GM23338 (cell line): Measurements from ENCODE around the gene SUPT3H. TPM values are rescaled to one million over a fixed set of nuclear protein-coding genes. Genes with fewer than 3 reads are reported as not detected.

Experiments used
- ATAC-seq: fragments of 200-7000 bp; cut with Tn5 transposase; 3 replicates; pipeline ENCODE4 v1.9.1; 2020
- DNase-seq: peaks from one replicate; pipeline ENCODE4 v3.0.0-alpha.2; 2015; ENCODE audit warnings: low spot score
- H2AFZ ChIP-seq: fragments of 200-600 bp; sonication (generic); 2 replicates; pipeline ENCODE4 v1.8.0; 2016; ENCODE audit warnings: antibody characterized with exemption, mild to moderate bottlenecking, moderate library complexity
- H3F3A ChIP-seq: fragments of 200-600 bp; sonication (generic); replicated peaks from 2 replicates; pipeline ENCODE4 v1.8.0; 2017; ENCODE audit warnings: antibody characterized with exemption, mixed run types, low read depth
- H3K27ac ChIP-seq: fragments of 200-600 bp; sonication (generic); 2 replicates; pipeline ENCODE4 v1.6.1; 2016; ENCODE audit warnings: low read depth
- H3K27me3 ChIP-seq: fragments of 200-600 bp; sonication (generic); 2 replicates; pipeline ENCODE4 v1.8.0; 2016; ENCODE audit warnings: mild to moderate bottlenecking, mixed run types, moderate library complexity; ENCODE audit not compliant: insufficient read depth
- H3K36me3 ChIP-seq: fragments of 200-600 bp; sonication (generic); 2 replicates; pipeline ENCODE4 v1.8.0; 2016; ENCODE audit warnings: mild to moderate bottlenecking; ENCODE audit not compliant: insufficient read depth
- H3K4me1 ChIP-seq: fragments of 200-600 bp; sonication (generic); 2 replicates; pipeline ENCODE4 v1.8.0; 2016; ENCODE audit warnings: mild to moderate bottlenecking, moderate library complexity; ENCODE audit not compliant: insufficient read depth
- H3K4me2 ChIP-seq: fragments of 200-600 bp; sonication (generic); 2 replicates; pipeline ENCODE4 v1.7.1; 2017; ENCODE audit warnings: mixed run types
- H3K4me3 ChIP-seq: fragments of 200-600 bp; sonication (generic); 2 replicates; pipeline ENCODE4 v1.6.1; 2016; ENCODE audit warnings: mixed run types
- H3K79me2 ChIP-seq: fragments of 200-600 bp; sonication (generic); replicated peaks from 2 replicates; pipeline ENCODE4 v1.8.0; 2017; ENCODE audit warnings: mild to moderate bottlenecking; ENCODE audit not compliant: insufficient read depth
- H3K9me2 ChIP-seq: fragments of 200-600 bp; sonication (generic); 2 replicates; pipeline ENCODE4 v1.8.0; 2017; ENCODE audit not compliant: insufficient read depth
- H4K20me1 ChIP-seq: fragments of 200-600 bp; sonication (generic); replicated peaks from 2 replicates; pipeline ENCODE4 v1.8.0; 2017; ENCODE audit warnings: mild to moderate bottlenecking; ENCODE audit not compliant: insufficient read depth
- H3K27ac Mint-ChIP-seq: 2 replicates; pipeline ENCODE4 v1.8.0; 2020; ENCODE audit warnings: inconsistent platforms, mild to moderate bottlenecking, moderate library complexity, mixed read lengths
- H3K27me3 Mint-ChIP-seq: 3 replicates; pipeline ENCODE4 v1.8.0; 2022; ENCODE audit warnings: low read depth, mild to moderate bottlenecking, moderate library complexity, mixed read lengths, inconsistent platforms; ENCODE audit not compliant: insufficient read depth, poor library complexity
- H3K36me3 Mint-ChIP-seq: 3 replicates; pipeline ENCODE4 v1.8.0; 2021; ENCODE audit warnings: low read depth, mild to moderate bottlenecking, inconsistent platforms, moderate library complexity, mixed read lengths
- H3K4me1 Mint-ChIP-seq: 3 replicates; pipeline ENCODE4 v1.8.0; 2020; ENCODE audit warnings: mild to moderate bottlenecking, inconsistent platforms, mixed read lengths
- H3K4me3 Mint-ChIP-seq: 3 replicates; pipeline ENCODE4 v1.8.0; 2021; ENCODE audit warnings: moderate library complexity, mild to moderate bottlenecking, inconsistent platforms, mixed read lengths
- H3K9me3 Mint-ChIP-seq: 3 replicates; pipeline ENCODE4 v1.8.0; 2020; ENCODE audit warnings: moderate library complexity, mild to moderate bottlenecking, inconsistent platforms, mixed read lengths
- EZH2 ChIP-seq: fragments of 200-600 bp; sonication (generic); IDR thresholded peaks from one replicate; pipeline ENCODE4 v1.8.0; 2017; ENCODE audit warnings: antibody characterized with exemption, mild to moderate bottlenecking, low read depth; ENCODE audit not compliant: unreplicated experiment
- EZH2phosphoT487 ChIP-seq: fragments of 200-600 bp; sonication (generic); IDR thresholded peaks from one replicate; pipeline ENCODE4 v1.8.1; 2018; ENCODE audit warnings: antibody characterized with exemption; ENCODE audit not compliant: unreplicated experiment
- ZNF114 ChIP-seq: fragments of 250-450 bp; sonication (Bioruptor Pico); IDR thresholded peaks from 2 replicates; pipeline ENCODE4 v1.5.0; 2020; ENCODE audit warnings: mild to moderate bottlenecking, moderate library complexity
- ZNF331 ChIP-seq: fragments of 250-450 bp; sonication (Bioruptor Pico); IDR thresholded peaks from 2 replicates; pipeline ENCODE4 v1.5.0; 2020; ENCODE audit warnings: low read depth, mild to moderate bottlenecking, moderate library complexity
- ZNF462 ChIP-seq: fragments of 250-450 bp; sonication (Bioruptor Pico); IDR thresholded peaks from 2 replicates; pipeline ENCODE4 v1.5.0; 2020; ENCODE audit warnings: mild to moderate bottlenecking, moderate library complexity
- polyA plus RNA-seq: library from polyadenylated mRNA; unstranded; fragments of >200 nt; fragmentation: Nextera tagmentation; extraction: Ambion mirVana; gene quantifications from 2 replicates; pipeline ENCODE4 v1.2.1, GENCODE V29; 2016
- total RNA-seq: library from RNA; depleted of rRNA; stranded (reverse); fragments of >200 nt; shearing (Covaris generic); gene quantifications from 2 replicates; pipeline ENCODE4 v1.2.3, GENCODE V29; 2014

The SUPT3H gene
- total and polyA plus RNA-seq, 2 experiments from 2014 or later: 11.4 to 30.1 TPM

- Histone ChIP-seq H3K4me2 (no peak overlapping the region), H3K36me3 (no peaks in the 10 kb centered on the region), H3F3A (no peaks in the 10 kb centered on the region), H3K4me1 (0 out of 2 replicates have a peak, but pooled peaks cover 4% of the 10 kb centered on the region), H4K20me1 (no peaks in the 10 kb centered on the region), H3K9me2 (0 out of 2 replicates have a peak, but pooled peaks cover 6% of the 10 kb centered on the region), H3K27me3 (no peaks in the 10 kb centered on the region), H3K79me2 (no peaks in the 10 kb centered on the region), H3K4me3 (no peak overlapping the region), H2AFZ (no peak overlapping the region; the same call in 1 of the 2 replicates), H3K27ac (no peak overlapping the region)
- Mint-ChIP-seq H3K36me3 (no peaks in the 10 kb centered on the region), H3K27ac (no peak overlapping the region), H3K9me3 (no peaks in the 10 kb centered on the region; the same call in 2 of the 3 replicates), H3K4me1 (peaks cover 8% of the 10 kb centered on the region), H3K27me3 (peaks cover 3% of the 10 kb centered on the region), H3K4me3 (no peak overlapping the region)
- ATAC-seq: no peak
- TF ChIP-seq EZH2phosphoT487 (no peak), ZNF462 (CRISPR knock-in tag) (no peak), ZNF331 (no peak)
- DNase-seq: no peak
Observed at GRCh38 chr6:44784195-44784594, 593.5 kb downstream of the SUPT3H start.

- no peak for ATAC-seq
- Histone ChIP-seq H3K27ac (no peak overlapping the region), H3K36me3 (no peaks in the 10 kb centered on the region), H3K4me1 (0 out of 2 replicates have a peak, but pooled peaks cover 4% of the 10 kb centered on the region), H3K9me2 (0 out of 2 replicates have a peak, but pooled peaks cover 6% of the 10 kb centered on the region), H3F3A (no peaks in the 10 kb centered on the region), H3K4me2 (no peak overlapping the region), H3K27me3 (no peaks in the 10 kb centered on the region), H4K20me1 (no peaks in the 10 kb centered on the region), H2AFZ (no peak overlapping the region), H3K79me2 (no peaks in the 10 kb centered on the region), H3K4me3 (no peak overlapping the region)
- Mint-ChIP-seq H3K27ac (no peak overlapping the region), H3K9me3 (no peaks in the 10 kb centered on the region; the same call in 2 of the 3 replicates), H3K4me3 (no peak overlapping the region), H3K4me1 (peaks cover 9% of the 10 kb centered on the region), H3K36me3 (no peaks in the 10 kb centered on the region), H3K27me3 (no peaks in the 10 kb centered on the region)
- TF ChIP-seq EZH2 (no peak), ZNF462 (CRISPR knock-in tag) (no peak), ZNF114 (CRISPR knock-in tag) (no peak)
- no peak for DNase-seq
Observed at GRCh38 chr6:44782892-44783291, 594.8 kb downstream of the SUPT3H start.
